Stimulated activated CD4-positive, alpha-beta T cell treated with anti-CD3 and anti-CD28 coated beads, Interleukin-2, amount 100 ng/mL, for 24 hours (primary cell): ENCODE measurements around the gene MDM1.
A peak's percentile ranks its signal among the peaks of the same experiment; 100 is the strongest.

Experiments
- DNase-seq, 2 donors: peaks; one replicate each; pipeline ENCODE4 v3.0.0-alpha.2; 2020

The MDM1 gene

GRCh38 chr12:68270358-68270757, 61.8 kb downstream of the MDM1 start:
- DNase-seq = no peak

GRCh38 chr12:68269779-68270178, 62.4 kb downstream of the MDM1 start:
- DNase-seq = no peak

GRCh38 chr12:68268967-68269366, 63.2 kb downstream of the MDM1 start:
- DNase-seq = no peak

DNA sequence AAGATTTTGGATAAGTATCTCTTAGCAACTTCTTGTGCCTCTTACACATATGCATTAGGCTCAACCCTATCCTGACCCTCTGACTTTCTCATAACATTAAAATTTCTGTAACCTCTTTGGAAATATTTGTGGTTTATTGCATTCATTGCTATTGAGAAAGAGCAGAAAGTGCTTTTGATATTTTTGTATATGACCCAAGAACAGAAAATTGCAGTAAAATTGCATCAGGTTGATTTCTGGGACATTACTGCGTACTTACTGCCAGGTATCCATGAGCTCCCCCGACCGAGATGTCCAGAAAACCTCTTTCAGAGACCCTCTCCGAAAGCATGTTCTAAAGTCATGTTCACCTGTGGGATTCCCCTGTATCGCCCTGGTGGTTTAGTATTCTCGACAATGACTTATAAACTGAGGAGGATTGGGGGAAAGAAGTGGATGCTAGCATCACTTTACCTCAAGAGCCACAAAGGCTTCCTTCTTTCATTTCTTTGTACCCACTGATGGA, 64.2 kb downstream of the MDM1 start:
- no peak for DNase-seq

DNA sequence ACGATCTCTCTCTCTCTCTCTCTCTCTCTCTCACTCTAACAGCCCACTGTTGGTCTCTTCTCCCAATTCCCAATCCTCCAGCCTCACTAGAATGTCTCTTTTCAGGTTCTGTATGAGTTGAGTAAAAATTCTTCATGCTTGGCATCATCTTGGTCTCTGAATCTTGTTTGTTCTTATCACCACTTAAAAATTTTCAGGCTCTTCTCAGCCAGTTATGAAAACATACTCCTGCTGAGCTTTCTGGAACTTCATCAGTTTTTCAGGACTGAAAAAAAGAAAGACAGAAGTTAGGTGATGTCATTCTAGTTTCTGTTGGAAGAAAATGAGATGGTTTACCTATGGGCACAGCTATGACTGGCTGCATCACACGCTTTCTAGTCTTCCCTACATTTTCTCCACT, 67.3 kb downstream of the MDM1 start:
- no peak for DNase-seq

GRCh38 chr12:68264158-68264855, 67.9 kb downstream of the MDM1 start:
- DNase-seq = no peak

DNA sequence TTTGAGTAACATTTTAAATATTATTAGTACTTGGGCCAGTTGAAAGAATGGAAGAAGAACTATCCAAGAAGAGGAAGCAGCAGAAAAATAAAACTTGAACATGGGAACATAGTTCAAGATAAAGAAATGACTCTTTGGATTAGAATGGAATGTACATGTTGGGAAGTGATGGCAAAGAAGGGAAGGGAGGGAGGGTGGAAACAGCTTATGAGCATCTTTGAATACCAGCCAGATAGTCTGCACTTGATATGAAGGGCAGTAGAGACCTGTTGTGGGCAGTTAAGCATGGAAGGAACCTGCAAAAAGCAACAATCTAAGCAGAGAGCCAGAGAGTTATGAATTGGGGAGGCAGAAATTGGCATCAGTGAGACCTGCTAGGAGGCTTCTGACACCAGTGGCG, 68.8 kb downstream of the MDM1 start:
- DNase-seq = no peak

GRCh38 chr12:68261896-68262295, 70.3 kb downstream of the MDM1 start:
- no peak for DNase-seq

- no peak for DNase-seq
Measured at GRCh38 chr12:68260153-68260552, 72.0 kb downstream of the MDM1 start.

- DNase-seq = peak in 1 of 2 donors; percentile 28
Measured at GRCh38 chr12:68259318-68259940, 72.7 kb downstream of the MDM1 start.

- DNase-seq = no peak
Measured at GRCh38 chr12:68253504-68253903, 78.7 kb downstream of the MDM1 start, which contains the start of gene IL22. Gene IL22 (minus strand): TSS chr12:68253604. CDS start chr12:68253448, 156 bp downstream.

DNA sequence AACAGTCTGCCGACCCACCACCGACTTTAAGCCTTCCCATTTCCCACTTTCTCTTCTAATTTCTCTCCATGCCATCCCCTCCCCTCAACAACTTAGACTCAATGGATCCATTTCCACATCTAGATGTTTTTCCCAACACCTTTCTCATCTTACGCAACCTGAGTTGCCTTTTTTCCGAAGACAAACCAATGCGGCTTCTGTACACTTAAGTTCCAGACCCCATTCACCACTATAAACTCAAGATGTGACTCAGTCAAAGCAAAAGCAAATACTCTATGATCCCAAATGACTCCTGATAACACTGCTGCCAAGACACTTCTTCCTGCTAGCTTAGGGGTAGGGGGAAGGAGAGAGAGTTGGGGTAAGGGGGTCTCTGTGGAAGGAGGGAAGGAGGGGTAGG, 80.1 kb downstream of the MDM1 start:
- DNase-seq = no peak

GRCh38 chr12:68250454-68250853, 81.7 kb downstream of the MDM1 start:
- DNase-seq = no peak

GRCh38 chr12:68247785-68248184, 84.4 kb downstream of the MDM1 start:
- no peak for DNase-seq

GRCh38 chr12:68246350-68246749, 85.8 kb downstream of the MDM1 start:
- no peak for DNase-seq

DNA sequence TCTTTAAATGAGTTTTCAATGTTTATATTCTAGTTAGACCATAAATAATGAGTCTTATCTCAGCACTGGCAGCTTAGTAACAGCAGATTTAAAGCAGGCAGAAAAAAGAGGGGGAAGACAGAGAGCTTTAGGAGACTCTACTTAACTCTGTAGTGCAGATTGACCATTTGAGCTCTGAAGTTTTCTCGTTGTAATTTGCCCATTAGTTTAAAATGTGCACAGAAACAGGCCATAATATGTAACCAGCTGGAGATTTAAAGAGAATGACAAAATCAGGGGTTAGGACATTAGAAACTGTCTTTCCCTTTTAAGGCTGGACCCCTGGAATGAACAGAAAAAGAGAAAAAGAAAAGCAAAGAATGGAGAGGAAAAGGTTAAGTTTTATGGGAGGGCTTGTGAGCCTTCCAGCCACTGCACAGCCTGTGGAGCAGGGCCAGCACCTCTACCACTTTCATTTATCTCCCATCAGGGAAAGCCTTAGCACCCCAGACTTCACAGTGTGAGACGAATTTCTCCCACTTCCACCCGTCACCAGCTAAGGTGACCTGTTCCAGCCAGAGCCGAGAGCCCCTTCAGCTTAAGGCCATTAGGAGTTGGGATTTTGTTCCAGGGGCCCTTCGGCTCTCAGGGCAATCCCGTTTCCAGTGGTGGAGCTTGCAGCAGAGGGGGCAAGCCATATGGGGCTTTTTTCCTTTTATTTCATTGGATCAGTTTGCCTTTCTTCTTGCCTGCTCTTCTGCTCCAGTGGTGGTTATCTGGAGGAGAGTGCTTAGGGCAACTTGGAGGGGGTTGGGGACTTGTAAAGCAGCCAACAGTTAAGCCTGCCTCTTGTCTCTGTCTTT, 86.8 kb downstream of the MDM1 start:
- DNase-seq = no peak
